Lower lobe of right lung (tissue), 2 donors: ENCODE data around the gene DARS1. TPM values are rescaled to one million over a fixed set of nuclear protein-coding genes. Genes with fewer than 3 reads are reported as not detected.

Experiments used
- ATAC-seq, 2 donors: fragments of 200-7000 bp; cut with Tn5 transposase; one replicate each; pipeline ENCODE4 v1.9.1; 2020 to 2022; ENCODE audit warnings: mild to moderate bottlenecking in 2 of 2, moderate library complexity in 2 of 2
- DNase-seq: peaks from one replicate; pipeline ENCODE4 v3.0.0-alpha.2; 2020
- H3K27ac ChIP-seq: fragments of 200-600 bp; one replicate; pipeline ENCODE4 v1.8.0; 2022
- H3K27me3 ChIP-seq: fragments of 200-600 bp; one replicate; pipeline ENCODE4 v1.8.0; 2022; ENCODE audit warnings: low read depth
- H3K36me3 ChIP-seq: fragments of 200-600 bp; one replicate; pipeline ENCODE4 v1.8.0; 2022; ENCODE audit warnings: mild to moderate bottlenecking
- H3K4me1 ChIP-seq: fragments of 200-600 bp; one replicate; pipeline ENCODE4 v1.8.0; 2022
- H3K4me3 ChIP-seq: fragments of 200-600 bp; one replicate; pipeline ENCODE4 v1.8.0; 2022; ENCODE audit warnings: mild to moderate bottlenecking
- H3K9me3 ChIP-seq: fragments of 200-600 bp; one replicate; pipeline ENCODE4 v1.8.0; 2022
- intact Hi-C: fragments of 100-400 bp; cut with DNase I; formaldehyde crosslinking; loops from one replicate; pipeline ENCODE4 v1.11.0; 2022
- total RNA-seq: library from RNA; stranded (reverse); fragmentation: NEBNext Ultra II Directional; extraction: Animal tissue kit (Norgen Biotek cat#: 25700); gene quantifications from one replicate; pipeline ENCODE4 v1.2.1, GENCODE V29; 2021
- TF ChIP-seq, protein P1 (sequence below): fragments of 200-600 bp; IDR thresholded peaks from one replicate; pipeline ENCODE4 v1.8.0; 2022; ENCODE audit warnings: antibody characterized with exemption, mild to moderate bottlenecking
- donor health status: DM: no; HTN: yes; CAD: no; lungs with severe emphysema.

The DARS1 gene
- total RNA-seq, 1 donor from 2014 or later = 50.0 TPM

DNA sequence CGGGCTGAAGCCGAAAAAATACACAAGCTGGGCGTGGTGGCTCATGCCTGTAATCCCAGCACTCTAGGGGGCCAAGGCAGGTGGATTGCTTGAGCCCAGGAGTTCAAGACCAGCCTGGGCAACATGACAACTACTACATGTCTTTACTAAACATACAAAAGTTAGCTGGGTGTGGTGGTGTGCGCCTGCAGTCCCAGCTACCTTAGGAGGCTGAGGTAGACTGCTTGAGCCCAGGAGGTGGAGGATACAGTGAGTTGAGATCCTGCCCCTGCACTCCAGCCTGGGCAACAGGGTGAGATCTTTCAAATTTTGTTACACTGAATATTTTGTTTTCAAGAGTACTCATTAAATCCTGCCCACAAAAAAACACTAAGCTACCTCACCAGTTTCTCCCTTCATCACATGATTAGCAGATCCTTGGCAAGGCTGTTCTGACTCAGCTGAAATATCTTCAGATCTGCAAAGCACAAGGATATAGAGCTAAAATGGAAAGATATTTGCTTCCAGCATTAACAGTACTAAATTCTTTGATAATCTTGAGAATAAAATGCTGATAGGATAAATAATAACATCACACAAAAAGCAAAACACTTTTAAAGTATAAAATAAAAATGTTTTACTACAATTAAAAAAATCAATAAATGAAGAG is 81.0 kb downstream of the DARS1 start:
- Histone ChIP-seq H3K36me3 (peaks cover 50% of the 10 kb centered on the region), H3K4me1 (no peaks in the 10 kb centered on the region), H3K9me3 (no peaks in the 10 kb centered on the region), H3K4me3 (no peak overlapping the region), H3K27me3 (no peaks in the 10 kb centered on the region), H3K27ac (no peak overlapping the region)
- intact Hi-C loops = no loop called here
- TF ChIP-seq, protein P1, sequence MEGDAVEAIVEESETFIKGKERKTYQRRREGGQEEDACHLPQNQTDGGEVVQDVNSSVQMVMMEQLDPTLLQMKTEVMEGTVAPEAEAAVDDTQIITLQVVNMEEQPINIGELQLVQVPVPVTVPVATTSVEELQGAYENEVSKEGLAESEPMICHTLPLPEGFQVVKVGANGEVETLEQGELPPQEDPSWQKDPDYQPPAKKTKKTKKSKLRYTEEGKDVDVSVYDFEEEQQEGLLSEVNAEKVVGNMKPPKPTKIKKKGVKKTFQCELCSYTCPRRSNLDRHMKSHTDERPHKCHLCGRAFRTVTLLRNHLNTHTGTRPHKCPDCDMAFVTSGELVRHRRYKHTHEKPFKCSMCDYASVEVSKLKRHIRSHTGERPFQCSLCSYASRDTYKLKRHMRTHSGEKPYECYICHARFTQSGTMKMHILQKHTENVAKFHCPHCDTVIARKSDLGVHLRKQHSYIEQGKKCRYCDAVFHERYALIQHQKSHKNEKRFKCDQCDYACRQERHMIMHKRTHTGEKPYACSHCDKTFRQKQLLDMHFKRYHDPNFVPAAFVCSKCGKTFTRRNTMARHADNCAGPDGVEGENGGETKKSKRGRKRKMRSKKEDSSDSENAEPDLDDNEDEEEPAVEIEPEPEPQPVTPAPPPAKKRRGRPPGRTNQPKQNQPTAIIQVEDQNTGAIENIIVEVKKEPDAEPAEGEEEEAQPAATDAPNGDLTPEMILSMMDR = no peak
- ATAC-seq (no peak), DNase-seq (no peak)

DNA sequence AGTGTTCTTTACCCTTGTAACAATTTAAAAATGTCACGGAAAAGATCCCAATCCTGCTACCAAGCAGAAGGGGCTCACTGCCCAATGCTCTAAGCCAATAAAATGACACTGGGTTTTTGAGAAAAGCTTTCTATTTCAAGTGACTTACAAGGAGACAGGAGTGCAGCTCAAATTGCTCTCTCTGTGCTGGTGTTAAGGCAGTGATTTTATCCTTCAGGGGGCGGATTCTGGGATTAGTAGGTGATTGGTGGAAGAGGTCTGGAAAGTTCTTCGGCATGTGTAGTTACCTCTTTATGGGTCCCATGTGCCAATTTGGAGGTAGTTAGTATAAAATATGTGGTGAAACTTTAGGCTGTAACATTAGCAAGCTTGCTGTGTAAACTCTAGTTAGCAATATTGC is 81.8 kb downstream of the DARS1 start:
- Histone ChIP-seq H3K36me3 (peaks cover 42% of the 10 kb centered on the region), H3K27me3 (no peaks in the 10 kb centered on the region), H3K4me1 (no peaks in the 10 kb centered on the region), H3K4me3 (no peak overlapping the region), H3K9me3 (no peaks in the 10 kb centered on the region), H3K27ac (no peak overlapping the region)
- intact Hi-C loops = no loop called here
- TF ChIP-seq, protein P1 = no peak
- no peak for ATAC-seq
- no peak for DNase-seq

DNA sequence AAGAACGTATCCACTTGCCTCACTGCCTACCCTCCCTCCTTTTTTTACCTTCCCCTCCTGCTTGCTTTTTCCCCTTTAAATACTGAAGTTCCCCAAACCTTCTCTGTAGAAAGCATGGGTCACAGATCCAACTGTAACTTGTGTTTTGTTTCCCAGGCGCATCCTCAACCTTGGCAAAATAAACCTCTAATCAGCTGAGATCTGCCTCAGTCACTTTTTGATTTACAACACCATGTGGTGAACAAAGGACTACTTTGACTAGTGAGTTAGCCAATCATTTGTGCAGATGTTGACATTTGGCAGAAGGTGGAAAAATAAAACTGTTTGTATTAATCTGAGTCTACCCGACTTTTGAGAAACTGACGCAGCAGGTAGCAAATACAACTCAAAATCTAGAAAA is 85.9 kb downstream of the DARS1 start:
- DNase-seq (no peak), ATAC-seq (no peak)
- TF ChIP-seq, protein P1 = no peak
- Histone ChIP-seq H3K27me3 (no peaks in the 10 kb centered on the region), H3K4me3 (no peak overlapping the region), H3K36me3 (peaks cover 6% of the 10 kb centered on the region), H3K9me3 (no peaks in the 10 kb centered on the region), H3K27ac (no peak overlapping the region), H3K4me1 (no peaks in the 10 kb centered on the region)
- intact Hi-C loops = no loop called here

DNA sequence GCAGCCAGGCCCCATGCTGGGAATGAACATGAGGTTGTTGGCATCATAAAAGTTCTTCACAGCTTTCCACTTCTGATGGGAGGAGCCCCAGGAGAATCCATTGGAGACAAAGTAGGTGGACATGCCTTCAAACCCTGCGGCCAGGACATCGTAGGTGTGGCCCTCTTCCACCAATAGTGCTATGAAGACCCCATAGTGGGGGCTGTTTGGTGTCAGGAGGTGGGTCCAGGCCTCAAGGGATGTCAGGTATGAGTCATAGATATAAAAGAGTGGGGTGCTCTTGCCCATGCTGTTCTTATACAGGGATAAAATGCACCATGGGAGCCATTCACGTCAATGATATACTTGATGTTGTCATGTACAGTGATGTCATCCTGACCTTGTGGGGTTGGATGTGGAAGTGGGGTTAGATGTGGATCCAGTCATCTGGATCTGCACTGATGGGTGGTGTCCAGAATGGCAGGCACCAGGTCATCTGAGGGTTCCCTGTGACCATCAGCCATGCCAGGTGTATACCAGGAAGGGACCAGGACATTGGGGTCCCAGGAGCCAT is 87.1 kb downstream of the DARS1 start:
- TF ChIP-seq, protein P1 = no peak
- H3K27ac ChIP-seq = no peak overlapping the region
- no peaks in the 10 kb centered on the region for H3K9me3 ChIP-seq
- ATAC-seq (no peak), DNase-seq (no peak)
- no peaks in the 10 kb centered on the region for H3K4me1 ChIP-seq
- no peaks in the 10 kb centered on the region for H3K36me3 ChIP-seq
- H3K4me3 ChIP-seq = no peak overlapping the region
- H3K27me3 ChIP-seq = no peaks in the 10 kb centered on the region
- intact Hi-C loops = no loop called here

DNA sequence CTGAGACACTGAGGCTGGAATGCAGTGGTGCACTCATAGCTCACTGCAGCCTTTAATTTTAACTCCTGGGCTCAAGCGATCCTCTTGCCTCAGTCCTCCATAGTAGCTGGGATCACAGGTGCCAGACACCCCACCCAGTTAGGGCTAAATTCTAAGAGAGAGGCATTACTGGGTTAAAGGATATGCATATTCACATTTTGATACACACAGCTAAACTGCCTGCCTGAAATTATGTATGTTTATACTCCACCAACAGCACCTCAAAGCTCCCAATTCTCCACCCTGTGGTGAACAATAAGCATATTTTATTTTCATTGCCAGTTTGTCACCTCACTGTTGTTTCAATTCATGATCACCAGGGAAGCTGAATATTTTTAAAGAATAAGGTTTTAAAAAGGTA is 90.5 kb downstream of the DARS1 start:
- ATAC-seq (no peak), DNase-seq (no peak)
- Histone ChIP-seq H3K27me3 (no peaks in the 10 kb centered on the region), H3K9me3 (no peaks in the 10 kb centered on the region), H3K36me3 (no peaks in the 10 kb centered on the region), H3K27ac (no peak overlapping the region), H3K4me1 (no peaks in the 10 kb centered on the region), H3K4me3 (no peak overlapping the region)
- TF ChIP-seq, protein P1 = no peak
- intact Hi-C loops = no loop called here
